SU-DHL-6 (cell line): ENCODE measurements around the gene PARP8.

ENCODE experiments used
- EZH2phosphoT487 ChIP-seq: fragments of 200-600 bp; sonication (generic), shearing (Covaris generic); conservative IDR thresholded peaks from 2 replicates; pipeline ENCODE4 v1.6.1; 2018; ENCODE audit warnings: mild to moderate bottlenecking, antibody characterized with exemption, low read length, moderate library complexity, mixed read lengths
- TF ChIP-seq, protein P1 (sequence below): fragments of 200-600 bp; sonication (generic); IDR thresholded peaks from one replicate; pipeline ENCODE4 v1.5.1; 2017; ENCODE audit warnings: antibody characterized with exemption, mild to moderate bottlenecking, low read length, moderate library complexity; ENCODE audit not compliant: insufficient read depth, poor library complexity, severe bottlenecking

DNA sequence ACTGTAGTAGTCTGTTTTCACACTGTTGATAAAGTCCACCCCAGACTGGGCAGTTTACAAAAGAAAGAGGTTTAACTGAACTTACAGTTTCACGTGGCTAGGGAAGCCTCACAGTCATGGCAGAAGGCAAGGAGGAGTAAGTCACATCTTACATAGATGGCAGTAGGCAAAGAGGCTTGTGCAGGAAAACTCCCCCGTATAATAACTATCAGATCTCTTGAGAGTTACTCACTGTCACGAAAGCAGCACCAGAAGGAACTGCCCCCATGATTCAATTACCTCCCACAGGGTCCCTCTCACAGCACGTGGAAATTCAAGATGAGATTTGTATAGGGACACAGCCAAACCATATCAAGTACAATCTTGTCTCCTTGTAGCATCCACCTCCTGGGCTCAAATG, 21.1 kb downstream of the PARP8 start:
- TF ChIP-seq, protein P1, sequence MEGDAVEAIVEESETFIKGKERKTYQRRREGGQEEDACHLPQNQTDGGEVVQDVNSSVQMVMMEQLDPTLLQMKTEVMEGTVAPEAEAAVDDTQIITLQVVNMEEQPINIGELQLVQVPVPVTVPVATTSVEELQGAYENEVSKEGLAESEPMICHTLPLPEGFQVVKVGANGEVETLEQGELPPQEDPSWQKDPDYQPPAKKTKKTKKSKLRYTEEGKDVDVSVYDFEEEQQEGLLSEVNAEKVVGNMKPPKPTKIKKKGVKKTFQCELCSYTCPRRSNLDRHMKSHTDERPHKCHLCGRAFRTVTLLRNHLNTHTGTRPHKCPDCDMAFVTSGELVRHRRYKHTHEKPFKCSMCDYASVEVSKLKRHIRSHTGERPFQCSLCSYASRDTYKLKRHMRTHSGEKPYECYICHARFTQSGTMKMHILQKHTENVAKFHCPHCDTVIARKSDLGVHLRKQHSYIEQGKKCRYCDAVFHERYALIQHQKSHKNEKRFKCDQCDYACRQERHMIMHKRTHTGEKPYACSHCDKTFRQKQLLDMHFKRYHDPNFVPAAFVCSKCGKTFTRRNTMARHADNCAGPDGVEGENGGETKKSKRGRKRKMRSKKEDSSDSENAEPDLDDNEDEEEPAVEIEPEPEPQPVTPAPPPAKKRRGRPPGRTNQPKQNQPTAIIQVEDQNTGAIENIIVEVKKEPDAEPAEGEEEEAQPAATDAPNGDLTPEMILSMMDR: no peak
- no peak for TF ChIP-seq EZH2phosphoT487
